A673 (cell line): ENCODE measurements around the gene MRPL18.

ENCODE experiments used
- EZH2 ChIP-seq: fragments of 200-600 bp; sonication (generic); IDR thresholded peaks from 2 replicates; pipeline ENCODE4 v1.6.1; 2017; ENCODE audit warnings: borderline replicate concordance, low read depth, mild to moderate bottlenecking, mixed read lengths, antibody characterized with exemption, low read length; ENCODE audit not compliant: poor library complexity, severe bottlenecking
- TF ChIP-seq, protein P1 (sequence below): fragments of 300-800, 200-600 bp; sonication (generic); conservative IDR thresholded peaks from 2 replicates; pipeline ENCODE4 v1.5.1; 2017; ENCODE audit warnings: low read depth, mild to moderate bottlenecking, antibody characterized with exemption, low read length, moderate library complexity, mixed read lengths

DNA sequence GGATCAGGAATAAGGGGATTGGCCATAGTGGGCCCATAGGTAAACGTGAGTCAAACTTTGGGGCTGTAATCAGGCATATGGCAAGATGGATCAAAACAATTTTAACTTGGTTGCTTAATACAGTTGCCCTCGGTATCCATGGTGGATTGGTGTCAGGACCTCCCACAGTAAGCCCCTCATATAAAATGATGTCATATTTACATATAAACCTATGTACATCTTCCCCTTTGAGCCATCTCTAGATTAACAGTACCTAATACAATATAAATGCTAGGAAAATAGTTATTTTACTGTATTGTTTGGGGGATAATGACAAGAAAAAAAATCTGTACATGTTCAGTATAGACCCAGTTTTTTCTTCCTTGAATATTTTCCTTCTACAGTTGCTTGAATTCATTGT, 35.9 kb upstream of the MRPL18 start:
- TF ChIP-seq EZH2: no peak
- TF ChIP-seq, protein P1, sequence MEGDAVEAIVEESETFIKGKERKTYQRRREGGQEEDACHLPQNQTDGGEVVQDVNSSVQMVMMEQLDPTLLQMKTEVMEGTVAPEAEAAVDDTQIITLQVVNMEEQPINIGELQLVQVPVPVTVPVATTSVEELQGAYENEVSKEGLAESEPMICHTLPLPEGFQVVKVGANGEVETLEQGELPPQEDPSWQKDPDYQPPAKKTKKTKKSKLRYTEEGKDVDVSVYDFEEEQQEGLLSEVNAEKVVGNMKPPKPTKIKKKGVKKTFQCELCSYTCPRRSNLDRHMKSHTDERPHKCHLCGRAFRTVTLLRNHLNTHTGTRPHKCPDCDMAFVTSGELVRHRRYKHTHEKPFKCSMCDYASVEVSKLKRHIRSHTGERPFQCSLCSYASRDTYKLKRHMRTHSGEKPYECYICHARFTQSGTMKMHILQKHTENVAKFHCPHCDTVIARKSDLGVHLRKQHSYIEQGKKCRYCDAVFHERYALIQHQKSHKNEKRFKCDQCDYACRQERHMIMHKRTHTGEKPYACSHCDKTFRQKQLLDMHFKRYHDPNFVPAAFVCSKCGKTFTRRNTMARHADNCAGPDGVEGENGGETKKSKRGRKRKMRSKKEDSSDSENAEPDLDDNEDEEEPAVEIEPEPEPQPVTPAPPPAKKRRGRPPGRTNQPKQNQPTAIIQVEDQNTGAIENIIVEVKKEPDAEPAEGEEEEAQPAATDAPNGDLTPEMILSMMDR: no peak
